Right kidney (tissue), 1 donor: ENCODE data around the gene CSHL1.
"Not testable (repeated sequence)": the region's sequence is repeated elsewhere in the genome, so short reads cannot be mapped to it uniquely, and the experiment has no call there.

ENCODE experiments used
- DNase-seq: peaks from one replicate; pipeline ENCODE4 v3.0.0-alpha.2; 2016

CSHL1 gene

GRCh38 chr17:63882626-63883126, 28.4 kb downstream of the CSHL1 start:
- DNase-seq, result not testable (repeated sequence)

- no peak for DNase-seq
Measured at GRCh38 chr17:63881935-63882601, 29.0 kb downstream of the CSHL1 start, which contains the start of gene GH2. TSS of gene GH2 (minus strand) at chr17:63881944. CDS start at chr17:63881801, 143 bp downstream.

DNA sequence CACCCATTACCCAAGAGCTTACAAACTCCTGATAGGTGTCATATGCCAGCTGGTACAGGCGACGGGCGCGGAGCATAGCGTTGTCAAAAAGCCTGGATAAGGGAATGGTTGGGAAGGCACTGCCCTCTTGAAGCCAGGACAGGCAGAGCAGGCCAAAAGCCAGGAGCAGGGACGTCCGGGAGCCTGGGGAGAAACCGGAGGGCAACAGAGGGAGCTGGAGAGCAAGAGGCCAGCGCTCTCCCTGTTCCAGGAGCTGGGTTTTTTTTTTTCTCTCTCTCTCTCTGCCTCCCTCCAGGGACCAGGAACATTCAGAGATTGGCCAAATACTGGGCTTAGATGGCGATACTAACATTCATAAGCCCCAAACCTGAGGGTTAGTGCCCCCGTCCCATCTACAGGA, 29.7 kb downstream of the CSHL1 start:
- not testable (repeated sequence) for DNase-seq

DNA sequence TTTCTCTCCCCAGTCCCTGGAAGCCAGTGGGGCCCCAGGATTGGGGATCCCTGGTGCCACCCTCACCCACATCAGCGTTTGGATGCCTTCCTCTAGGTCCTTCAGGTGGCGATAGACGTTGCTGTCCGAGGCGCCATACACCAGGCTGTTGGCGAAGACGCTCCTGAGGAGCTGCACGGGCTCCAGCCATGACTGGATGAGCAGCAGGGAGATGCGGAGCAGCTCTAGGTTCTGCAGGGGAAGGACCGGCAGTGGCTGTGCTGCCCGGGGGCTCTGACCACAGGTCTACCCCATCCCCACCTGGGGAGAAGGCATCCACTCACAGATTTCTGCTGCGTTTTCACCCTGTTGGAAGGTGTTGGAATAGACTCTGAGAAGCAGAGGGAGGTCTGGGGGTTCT, 30.4 kb downstream of the CSHL1 start:
- DNase-seq, result no peak

- not testable (repeated sequence) for DNase-seq
Measured at GRCh38 chr17:63878413-63878812, 32.6 kb downstream of the CSHL1 start.

DNA sequence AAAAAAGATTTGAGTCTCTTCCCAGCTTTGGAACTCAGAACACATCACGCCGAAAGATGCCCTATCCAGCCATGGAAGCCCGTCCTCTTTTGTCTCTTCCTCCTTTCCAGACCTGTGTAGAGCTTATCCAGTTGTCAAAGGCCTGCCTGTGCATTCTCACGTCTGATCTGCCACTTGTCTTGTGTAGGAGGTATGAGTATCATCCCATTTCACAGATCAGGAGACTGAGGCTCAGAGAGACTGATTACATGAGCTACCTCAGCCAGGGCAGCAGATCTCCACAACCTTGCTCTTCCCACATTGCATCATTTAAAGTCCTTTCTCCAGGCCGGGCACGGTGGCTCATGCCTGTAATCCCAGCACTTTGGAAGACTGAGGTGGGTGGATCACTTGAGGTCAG, 36.4 kb downstream of the CSHL1 start:
- not testable (repeated sequence) for DNase-seq

GRCh38 chr17:63874061-63874626, 36.9 kb downstream of the CSHL1 start:
- not testable (repeated sequence) for DNase-seq

- DNase-seq, result not testable (repeated sequence)
Measured at GRCh38 chr17:63873577-63873976, 37.5 kb downstream of the CSHL1 start, which contains the start of gene CSH2. TSS of gene CSH2 (minus strand) at chr17:63873677. CDS start at chr17:63873614, 63 bp downstream.

DNA sequence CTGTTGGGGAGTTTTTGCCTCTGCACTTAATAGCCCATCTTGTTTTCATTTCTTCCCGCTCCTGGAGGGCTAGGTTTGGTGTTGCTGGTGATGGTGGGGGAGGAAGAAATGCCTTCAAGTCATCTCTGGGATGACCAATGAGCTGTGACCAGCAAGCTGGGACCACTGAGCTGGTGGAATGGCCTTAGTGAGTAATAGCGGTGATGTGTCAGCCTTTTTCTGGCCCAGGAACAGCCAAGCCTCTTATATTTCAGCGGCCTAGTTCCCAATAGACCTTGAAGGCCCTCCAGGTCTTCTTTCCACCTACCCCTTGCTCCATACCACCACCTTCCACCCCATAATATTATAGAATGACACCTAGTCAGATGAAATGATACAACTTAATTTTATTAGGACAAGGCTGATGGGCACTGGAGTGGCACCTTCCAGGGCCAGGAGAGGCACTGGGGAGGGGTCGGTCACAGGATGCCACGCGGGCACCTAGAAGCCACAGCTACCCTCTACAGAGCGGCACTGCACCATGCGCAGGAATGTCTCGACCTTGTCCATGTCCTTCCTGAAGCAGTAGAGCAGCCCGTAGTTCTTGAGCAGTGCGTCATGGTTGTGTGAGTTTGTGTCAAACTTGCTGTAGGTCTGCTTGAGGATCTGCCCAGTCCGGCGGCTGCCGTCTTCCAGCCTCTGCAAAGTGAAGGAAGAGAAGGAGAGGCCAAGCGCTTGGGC, 39.3 kb downstream of the CSHL1 start:
- DNase-seq, result not testable (repeated sequence)

DNA sequence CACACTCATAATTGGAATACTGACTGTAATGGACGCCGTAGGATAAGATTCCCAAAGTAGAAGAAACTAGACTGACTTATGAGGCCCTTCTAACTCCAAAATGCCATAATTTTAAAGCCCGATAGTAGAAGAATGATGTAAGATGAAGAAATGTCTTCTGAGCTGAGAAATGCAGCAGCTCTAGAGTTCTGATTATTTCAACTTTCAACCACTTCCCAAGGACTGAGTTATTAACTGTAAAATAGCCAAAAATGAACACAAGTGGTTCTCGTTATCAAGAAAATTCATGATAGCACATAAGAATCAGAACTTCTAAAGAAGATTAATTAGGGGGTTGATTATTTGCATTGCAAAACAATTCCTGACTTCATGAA, 40.8 kb downstream of the CSHL1 start:
- not testable (repeated sequence) for DNase-seq

- DNase-seq, result not testable (repeated sequence)
Measured at GRCh38 chr17:63869491-63870291, 41.4 kb downstream of the CSHL1 start.

GRCh38 chr17:63866625-63867024, 44.4 kb downstream of the CSHL1 start:
- not testable (repeated sequence) for DNase-seq
